HuH-7 (cell line): ENCODE data around the gene PRPSAP1.
A peak's percentile ranks its signal among the peaks of the same experiment; 100 is the strongest.
"Not testable (repeated sequence)": the region's sequence is repeated elsewhere in the genome, so short reads cannot be mapped to it uniquely, and the experiment has no call there.

Source experiments
- DNase-seq: peaks from one replicate; pipeline ENCODE4 v3.0.0; 2011; ENCODE audit warnings: low spot score

The PRPSAP1 gene

DNA sequence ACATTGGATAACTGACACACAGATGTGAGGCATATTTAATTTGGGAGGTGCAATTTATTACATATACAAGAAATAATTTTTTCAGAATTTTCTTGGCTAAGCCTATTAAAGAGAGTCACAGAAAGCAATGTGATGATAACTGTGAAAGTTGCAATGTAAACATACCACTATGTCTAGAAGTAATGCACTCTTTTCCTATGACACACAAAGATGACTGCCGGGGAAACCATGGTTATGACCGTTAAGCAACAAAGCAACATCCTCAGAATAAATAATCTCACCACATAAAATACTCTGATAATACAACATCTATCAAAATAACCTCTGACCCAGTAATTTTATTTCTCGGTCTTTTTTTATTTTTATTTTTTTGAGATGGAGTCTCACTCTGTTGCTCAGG is 35.1 kb downstream of the PRPSAP1 start:
- DNase-seq, result no peak

DNA sequence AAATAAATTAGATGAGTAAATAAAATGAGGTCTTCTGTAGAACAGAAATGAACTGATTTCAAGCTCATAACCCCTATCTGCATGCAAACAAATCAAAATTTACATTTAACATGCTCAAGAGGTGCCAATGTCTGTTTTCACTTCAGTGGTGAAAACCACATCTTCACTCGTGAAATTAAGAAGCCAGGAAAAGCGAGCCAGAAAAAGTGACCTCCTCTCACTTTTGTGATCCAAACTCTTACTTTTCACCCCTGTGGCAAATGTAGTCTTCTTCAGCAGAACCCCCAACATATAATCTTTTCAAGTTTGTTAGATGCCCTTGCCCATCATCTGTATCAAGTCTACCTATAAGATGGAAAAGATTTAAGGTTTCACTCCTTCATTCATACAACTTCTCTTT is 36.2 kb downstream of the PRPSAP1 start:
- no peak for DNase-seq

DNA sequence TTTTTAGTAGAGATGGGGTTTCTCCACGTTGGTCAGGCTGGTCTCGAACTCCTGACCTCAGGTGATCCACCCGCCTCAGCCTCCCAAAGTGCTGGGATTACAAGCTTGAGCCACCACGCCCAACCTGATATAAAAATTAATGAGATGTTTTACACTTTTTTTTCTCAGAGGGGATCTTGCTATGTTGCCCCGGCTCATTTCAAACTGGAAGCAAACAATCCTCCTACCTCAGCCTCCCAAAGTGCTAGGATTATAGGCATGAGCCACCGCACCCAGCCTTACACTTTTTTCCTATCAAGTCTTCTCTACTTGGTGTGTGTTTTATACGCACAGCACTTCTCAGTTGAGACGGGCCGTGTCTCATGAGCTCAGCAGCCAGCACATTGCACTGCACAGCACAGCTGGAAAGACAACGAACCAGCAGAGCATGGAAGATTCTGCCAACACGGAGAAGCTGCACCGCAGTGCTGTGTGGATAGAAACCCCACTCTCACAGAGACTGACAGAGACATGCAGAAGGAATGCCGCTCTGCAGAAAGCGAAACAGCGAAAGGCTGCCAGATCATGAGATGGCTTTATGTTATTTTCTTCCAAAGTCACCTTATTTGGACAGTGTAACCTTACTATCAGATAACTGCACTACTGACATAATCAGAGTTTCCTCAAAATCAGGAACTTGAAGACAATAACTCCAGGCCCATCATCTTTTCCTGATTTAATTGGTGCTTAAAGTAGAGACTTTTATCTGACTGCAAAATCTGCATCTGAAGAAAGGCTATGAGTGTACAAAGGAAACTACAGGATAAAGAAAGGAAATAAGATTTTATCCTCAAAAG is 39.1 kb downstream of the PRPSAP1 start:
- DNase-seq, result no peak

DNA sequence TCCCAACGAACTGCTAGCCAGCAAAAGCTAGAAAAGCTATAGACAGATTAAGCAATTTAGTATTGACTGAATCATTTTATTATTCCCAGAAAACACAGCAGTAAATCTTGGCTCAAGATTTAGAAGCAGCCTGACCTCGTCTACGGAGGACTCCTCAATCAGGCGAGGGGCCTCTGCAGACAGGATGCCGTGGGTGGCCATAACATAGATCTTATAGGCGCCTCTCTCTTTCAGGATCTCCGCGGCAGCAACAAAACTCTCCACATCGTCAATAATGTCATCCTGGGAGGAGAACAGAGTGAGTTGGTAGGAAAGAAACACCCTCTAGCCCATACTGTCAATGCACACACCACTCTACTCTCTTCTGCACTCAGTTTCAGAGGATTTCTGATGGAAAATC is 41.0 kb downstream of the PRPSAP1 start:
- no peak for DNase-seq

GRCh38 chr17:76309461-76309860 is 44.3 kb downstream of the PRPSAP1 start:
- DNase-seq, result no peak

DNA sequence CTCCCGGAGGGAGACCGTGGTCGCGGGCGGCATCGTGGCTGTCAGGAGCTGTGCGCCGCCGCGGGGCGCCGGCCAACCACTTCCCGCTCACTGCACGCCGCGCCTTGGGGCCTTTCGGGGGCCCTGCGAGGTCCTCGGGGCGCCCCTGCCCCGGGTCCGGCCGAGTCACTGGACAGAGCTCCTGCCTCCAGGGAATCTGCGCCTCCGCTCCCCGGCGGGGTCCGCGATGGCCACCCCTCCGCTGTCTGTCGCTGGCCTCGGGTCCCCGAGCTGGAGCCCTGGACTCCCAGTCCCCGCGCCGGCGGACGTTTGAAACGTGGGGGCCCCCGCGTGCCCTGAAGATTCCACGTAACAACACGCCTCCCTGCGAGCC is 45.8 kb downstream of the PRPSAP1 start, which contains the start of gene QRICH2:
Gene QRICH2, minus strand, starts transcription at position 311 of the 373 bp plus-strand sequence. Its CDS starts 278 bp downstream, at position 33.
- no peak for DNase-seq

DNA sequence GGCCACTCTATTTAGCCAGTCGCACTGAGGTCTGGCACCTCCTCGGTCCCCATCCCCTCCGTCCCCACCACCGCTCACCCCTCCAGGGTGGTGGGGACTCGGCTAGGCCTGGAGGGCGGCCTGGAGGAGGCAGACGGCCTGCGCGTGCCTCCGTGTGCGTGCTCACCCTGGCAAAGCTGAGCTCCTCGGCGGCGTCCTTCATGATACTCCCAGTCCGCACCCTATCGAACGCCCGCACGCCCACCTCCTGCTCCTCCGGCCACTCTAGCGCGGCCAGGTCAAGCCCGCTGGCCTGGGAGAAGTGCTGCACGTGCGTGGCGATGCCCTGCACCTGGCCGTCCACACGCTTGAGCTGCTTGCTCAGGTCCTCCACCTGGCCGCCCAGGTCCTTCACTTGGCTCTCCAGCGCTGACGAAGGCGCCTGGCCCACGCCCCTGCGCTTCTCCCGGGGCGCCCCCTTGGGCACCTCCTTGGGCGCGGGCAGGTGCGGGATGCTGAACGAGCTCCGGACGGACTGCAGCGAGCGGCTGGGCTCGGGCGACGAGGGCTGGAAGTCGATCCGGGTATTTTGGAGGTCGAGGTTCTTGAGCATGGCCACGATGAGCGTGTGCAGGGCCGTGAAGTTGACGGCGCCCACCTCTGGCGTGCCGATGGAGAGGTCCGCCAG is 46.3 kb downstream of the PRPSAP1 start:
- no peak for DNase-seq

DNA sequence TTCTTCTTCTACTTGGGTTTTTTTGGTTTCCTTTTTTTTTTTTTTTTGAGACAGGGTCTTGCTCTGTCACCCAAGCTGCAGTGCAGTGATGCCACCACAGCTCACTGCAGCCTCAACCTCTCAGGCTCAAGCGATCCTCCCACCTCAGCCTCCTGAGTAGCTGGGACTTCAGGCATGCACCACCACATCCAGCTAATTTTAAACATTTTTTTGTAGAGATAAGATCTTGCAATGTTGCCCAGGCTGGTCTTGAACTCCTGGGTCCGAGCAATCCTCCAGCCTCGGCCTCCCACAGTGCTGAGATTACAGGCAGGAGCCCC is 48.6 kb downstream of the PRPSAP1 start:
- not testable (repeated sequence) for DNase-seq

GRCh38 chr17:76304226-76305134 is 49.2 kb downstream of the PRPSAP1 start:
- no peak for DNase-seq

- DNase-seq, result no peak
Measured at GRCh38 chr17:76297436-76297835, 56.3 kb downstream of the PRPSAP1 start.

GRCh38 chr17:76296889-76297288 is 56.8 kb downstream of the PRPSAP1 start:
- DNase-seq, result no peak

GRCh38 chr17:76296186-76296585 is 57.5 kb downstream of the PRPSAP1 start:
- DNase-seq, result no peak

GRCh38 chr17:76293106-76293505 is 60.6 kb downstream of the PRPSAP1 start:
- DNase-seq, result no peak

- DNase-seq, result no peak
Measured at GRCh38 chr17:76292567-76292966, 61.1 kb downstream of the PRPSAP1 start.

DNA sequence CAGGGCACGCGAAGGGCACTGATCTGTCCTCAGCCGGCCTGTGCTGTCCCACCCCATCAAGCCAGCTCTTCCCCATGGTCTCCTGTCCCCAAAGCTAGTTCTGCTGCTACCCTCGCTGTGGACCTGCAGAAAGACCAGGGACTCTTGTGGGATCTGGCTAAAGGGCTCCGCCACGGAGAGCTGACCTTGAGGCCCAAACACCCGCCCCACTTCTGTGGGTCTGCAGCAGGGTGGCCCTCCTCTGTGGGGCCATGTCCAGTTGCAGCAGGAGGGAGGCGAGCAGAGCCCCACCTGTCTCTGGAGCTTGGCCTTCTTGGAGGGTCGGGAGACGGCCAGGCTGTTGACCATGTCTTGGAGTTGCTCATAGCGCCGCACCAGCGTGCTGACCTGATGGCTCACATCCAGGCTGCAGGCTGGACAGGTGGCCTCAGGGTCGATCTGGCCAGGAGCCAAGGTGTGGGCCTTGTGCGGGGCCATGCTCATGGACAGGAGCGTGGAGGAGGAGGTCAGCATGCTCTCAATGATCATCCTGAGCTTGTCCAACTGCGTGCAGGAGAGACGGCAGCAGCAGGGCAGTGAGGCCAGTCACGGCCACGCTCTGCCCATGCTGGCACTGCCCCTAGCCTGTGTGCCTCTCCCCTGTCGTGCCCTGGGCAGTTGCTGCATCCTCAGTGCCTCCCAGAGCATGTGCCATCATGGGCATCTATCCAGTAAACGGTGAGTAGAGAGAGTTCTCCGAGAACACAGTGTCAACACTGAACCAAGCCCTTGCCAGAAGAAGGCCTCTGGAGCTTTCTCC is 71.9 kb downstream of the PRPSAP1 start:
- no peak for DNase-seq

- DNase-seq, result no peak
Measured at GRCh38 chr17:76280650-76281049, 73.1 kb downstream of the PRPSAP1 start.

GRCh38 chr17:76279742-76280287 is 73.9 kb downstream of the PRPSAP1 start:
- no peak for DNase-seq

- peak; percentile 98 for DNase-seq
Measured at GRCh38 chr17:76278952-76279741, 74.6 kb downstream of the PRPSAP1 start.

DNA sequence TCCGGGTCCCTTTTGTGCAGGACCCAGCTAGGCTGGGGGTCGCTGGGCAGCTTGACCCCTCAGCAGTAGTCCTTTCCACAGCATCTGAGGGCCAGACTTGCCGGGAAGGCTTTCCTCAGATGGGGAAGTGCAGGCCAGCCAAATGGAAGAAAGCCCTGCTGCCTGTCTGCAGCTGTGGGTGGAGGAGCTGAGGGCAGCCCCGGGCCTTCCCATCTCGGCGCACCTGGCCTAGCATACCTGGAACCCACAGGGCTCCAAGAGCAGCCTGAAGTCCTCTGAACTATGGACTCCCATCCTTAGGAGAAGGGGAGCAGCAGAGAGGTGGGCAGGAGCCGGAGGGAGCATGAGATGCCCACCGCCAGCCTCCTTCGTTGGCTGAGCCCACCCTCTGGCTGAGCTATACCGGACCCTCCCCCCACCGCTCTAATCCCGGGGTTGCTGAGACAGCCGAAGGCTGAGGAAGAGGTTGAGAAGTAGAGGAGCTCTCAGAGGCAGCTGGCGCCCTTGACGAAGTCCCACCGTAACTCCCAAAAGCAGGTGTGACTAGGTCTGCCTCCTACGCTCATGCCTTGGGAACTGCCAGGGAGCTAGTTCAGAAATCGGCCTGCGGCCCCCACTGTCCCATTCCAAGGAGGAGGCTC is 75.3 kb downstream of the PRPSAP1 start:
- DNase-seq, result no peak
